ENCODE data around the gene UBE2D1.

The UBE2D1 gene

GRCh38 chr10:58334817-58335305, at the start of gene UBE2D1:
TSS of gene UBE2D1 (plus strand) at chr10:58335006. CDS start at chr10:58335202, 196 bp downstream.
- Mint-ChIP-seq H3K4me1 (peaks cover 24% of the 10 kb centered on the region), H3K4me3 (peak within 1 kb of the TSS; percentile 92), H3K36me3 (peaks cover 11% of the 10 kb centered on the region), H3K9me3 (no peaks in the 10 kb centered on the region), H3K27ac (peak within 1 kb of the TSS; percentile 92)
- peak; percentile 60 to 86 for DNase-seq (ENCODE audit: low spot score in 2 of 2)
- peak; percentile 96 for ATAC-seq

DNA sequence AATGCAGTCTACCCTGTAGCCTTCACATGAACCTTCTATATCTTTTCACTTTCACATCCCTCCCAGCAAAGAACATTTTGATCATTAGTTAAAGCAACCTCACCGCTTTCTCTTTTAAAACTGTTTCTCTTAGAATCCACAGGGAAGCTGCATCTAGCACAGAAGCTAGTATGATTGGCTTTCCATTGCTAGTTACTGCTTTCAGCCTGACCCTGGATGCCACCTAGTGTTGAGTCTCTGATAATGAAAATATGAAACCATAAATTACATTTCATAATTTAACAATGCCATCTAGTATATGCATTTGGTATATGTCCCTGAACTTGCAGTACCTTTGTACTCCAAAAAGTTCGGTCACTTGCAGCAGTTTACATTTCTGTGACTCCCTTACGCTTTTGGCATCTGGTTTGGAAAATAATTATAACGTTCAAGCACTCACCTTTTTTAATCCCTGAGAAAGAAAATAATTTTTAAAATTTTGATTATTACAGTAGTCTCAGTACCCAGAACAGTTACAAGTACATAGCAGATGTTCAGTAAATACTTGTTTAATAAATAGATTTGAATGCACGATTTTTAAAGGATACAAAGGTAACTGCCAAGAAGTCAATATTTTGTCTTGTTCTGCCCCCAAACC, 43.1 kb upstream of the UBE2D1 start:
- H3K9me3 Mint-ChIP-seq = no peaks in the 10 kb centered on the region
- no peaks in the 10 kb centered on the region for H3K4me1 Mint-ChIP-seq
- DNase-seq (ENCODE audit: low spot score in 2 of 2) = no peak
- H3K36me3 Mint-ChIP-seq = no peaks in the 10 kb centered on the region
- peak; percentile 56 for ATAC-seq
- H3K4me3 Mint-ChIP-seq = no peak overlapping the region
- no peak overlapping the region for H3K27ac Mint-ChIP-seq

DNA sequence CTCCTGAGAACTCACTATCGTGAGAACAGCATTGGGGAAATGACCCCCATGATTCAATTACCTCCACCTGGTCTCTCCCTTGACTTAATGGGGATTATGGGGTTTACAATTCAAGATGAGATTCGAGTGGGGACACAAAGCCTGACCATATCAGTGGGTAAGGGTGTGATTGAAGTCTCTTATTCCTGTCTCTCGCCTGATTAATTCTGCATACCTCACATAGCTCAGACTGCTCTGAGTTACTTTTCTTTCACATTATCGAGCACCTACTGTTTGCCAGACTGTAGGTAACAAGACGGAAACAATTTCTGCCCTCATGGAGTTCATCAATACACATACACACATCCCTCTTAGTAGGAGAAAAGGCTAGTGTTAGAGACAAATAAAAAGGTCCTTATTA, 40.8 kb upstream of the UBE2D1 start:
- Mint-ChIP-seq H3K36me3 (no peaks in the 10 kb centered on the region), H3K9me3 (no peaks in the 10 kb centered on the region), H3K4me1 (no peaks in the 10 kb centered on the region), H3K27ac (no peak overlapping the region), H3K4me3 (no peak overlapping the region)
- DNase-seq (ENCODE audit: low spot score in 2 of 2) = no peak
- ATAC-seq = no peak

DNA sequence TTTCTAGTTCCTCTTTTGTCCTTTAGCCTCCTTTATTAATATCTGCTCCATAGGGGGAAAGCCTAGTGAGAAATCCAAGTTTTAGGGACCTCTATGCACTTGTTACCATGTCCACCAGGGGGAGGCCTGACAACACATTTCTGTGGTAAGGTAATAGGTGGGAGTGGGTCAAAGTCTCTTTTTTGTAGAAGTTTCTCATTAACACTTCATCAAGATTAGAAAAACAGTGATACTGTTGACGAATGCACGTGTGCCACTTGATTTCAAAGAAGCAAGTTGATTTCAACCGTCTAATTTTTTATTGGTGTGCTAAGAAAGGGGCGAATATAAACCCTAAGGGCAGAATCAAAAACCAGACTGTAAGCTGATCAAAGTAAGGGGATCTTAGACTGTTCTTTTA, 35.2 kb upstream of the UBE2D1 start:
- no peaks in the 10 kb centered on the region for H3K9me3 Mint-ChIP-seq

DNA sequence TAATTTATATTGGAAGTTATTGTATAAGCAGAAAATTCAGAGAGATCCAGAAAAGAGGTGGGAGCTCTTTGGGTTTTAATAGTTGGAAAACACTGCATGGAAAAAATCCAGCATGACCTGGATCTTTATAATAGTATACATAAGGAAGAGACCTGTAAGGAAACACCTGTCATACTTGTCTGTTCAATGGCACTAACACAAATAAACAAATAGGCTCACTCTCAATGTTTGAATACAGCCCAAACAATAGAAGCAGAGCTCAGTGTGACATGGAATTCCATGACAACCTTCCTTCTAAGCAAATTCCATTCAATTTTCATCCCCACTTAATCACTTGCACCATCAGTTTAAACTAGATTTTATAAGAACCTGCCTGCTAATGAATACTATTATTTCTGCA, 34.1 kb upstream of the UBE2D1 start:
- no peak overlapping the region for H3K4me3 Mint-ChIP-seq

More for the DNA sequence above, 35.2 kb upstream of the UBE2D1 start:
- Mint-ChIP-seq H3K36me3 (no peaks in the 10 kb centered on the region), H3K27ac (no peak overlapping the region), H3K4me1 (no peaks in the 10 kb centered on the region), H3K4me3 (no peak overlapping the region)
- DNase-seq (ENCODE audit: low spot score in 2 of 2) (peak; percentile 20 to 60), ATAC-seq (peak; percentile 75)

GRCh38 chr10:58302254-58302653, 32.6 kb upstream of the UBE2D1 start:
- no peak for ATAC-seq
- no peak overlapping the region for H3K27ac Mint-ChIP-seq

More for the DNA sequence above, 34.1 kb upstream of the UBE2D1 start:
- no peak for ATAC-seq
- DNase-seq (ENCODE audit: low spot score in 2 of 2) = no peak
- Mint-ChIP-seq H3K4me1 (no peaks in the 10 kb centered on the region), H3K36me3 (no peaks in the 10 kb centered on the region), H3K27ac (no peak overlapping the region), H3K9me3 (no peaks in the 10 kb centered on the region)

GRCh38 chr10:58304099-58304633, 30.6 kb upstream of the UBE2D1 start:
- ATAC-seq (no peak), DNase-seq (ENCODE audit: low spot score in 2 of 2) (no peak)
- Mint-ChIP-seq H3K4me3 (no peak overlapping the region), H3K4me1 (no peaks in the 10 kb centered on the region), H3K9me3 (no peaks in the 10 kb centered on the region), H3K27ac (no peak overlapping the region), H3K36me3 (no peaks in the 10 kb centered on the region)

More at GRCh38 chr10:58302254-58302653, 32.6 kb upstream of the UBE2D1 start:
- no peak for DNase-seq (ENCODE audit: low spot score in 2 of 2)
- no peaks in the 10 kb centered on the region for H3K4me1 Mint-ChIP-seq
- H3K9me3 Mint-ChIP-seq = no peaks in the 10 kb centered on the region
- H3K36me3 Mint-ChIP-seq = no peaks in the 10 kb centered on the region
- H3K4me3 Mint-ChIP-seq = no peak overlapping the region

- Mint-ChIP-seq H3K36me3 (no peaks in the 10 kb centered on the region), H3K4me1 (no peaks in the 10 kb centered on the region), H3K27ac (no peak overlapping the region), H3K4me3 (no peak overlapping the region), H3K9me3 (no peaks in the 10 kb centered on the region)
- DNase-seq (ENCODE audit: low spot score in 2 of 2) = no peak
- ATAC-seq = no peak
These were observed 29.0 kb upstream of the UBE2D1 start for GRCh38 chr10:58305821-58306220.

DNA sequence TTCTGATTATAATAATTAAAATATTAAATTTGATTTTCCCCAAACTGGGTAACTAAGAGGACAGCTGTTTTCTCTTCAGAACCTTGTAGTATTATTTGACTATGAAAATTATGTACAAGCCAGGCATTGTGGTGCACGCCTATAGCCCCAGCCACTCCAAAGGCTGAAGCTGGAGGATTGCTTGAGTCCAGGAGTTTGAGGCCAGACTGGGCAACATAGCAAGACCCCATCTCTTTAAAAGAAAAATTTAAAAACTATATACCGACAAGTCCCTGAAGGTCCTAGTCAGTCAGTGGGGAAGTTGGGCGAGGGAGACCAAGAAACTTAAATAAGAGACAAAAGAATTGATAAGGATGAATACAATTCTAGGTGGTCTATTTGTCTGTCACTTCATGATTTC, 27.1 kb upstream of the UBE2D1 start:
- Mint-ChIP-seq H3K36me3 (no peaks in the 10 kb centered on the region), H3K27ac (no peak overlapping the region), H3K4me3 (no peak overlapping the region), H3K9me3 (no peaks in the 10 kb centered on the region), H3K4me1 (no peaks in the 10 kb centered on the region)
- DNase-seq (ENCODE audit: low spot score in 2 of 2) (no peak), ATAC-seq (no peak)

- no peaks in the 10 kb centered on the region for H3K9me3 Mint-ChIP-seq
- no peak overlapping the region for H3K4me3 Mint-ChIP-seq
- H3K4me1 Mint-ChIP-seq = no peaks in the 10 kb centered on the region
- no peaks in the 10 kb centered on the region for H3K36me3 Mint-ChIP-seq
- DNase-seq (ENCODE audit: low spot score in 2 of 2) (no peak), ATAC-seq (no peak)
- H3K27ac Mint-ChIP-seq = no peak overlapping the region
These were observed 23.8 kb upstream of the UBE2D1 start for GRCh38 chr10:58311026-58311425.

GRCh38 chr10:58316874-58317273, 17.9 kb upstream of the UBE2D1 start:
- H3K4me3 Mint-ChIP-seq = no peak overlapping the region
- no peak for DNase-seq (ENCODE audit: low spot score in 2 of 2)
- ATAC-seq = no peak
- H3K4me1 Mint-ChIP-seq = no peaks in the 10 kb centered on the region
- no peak overlapping the region for H3K27ac Mint-ChIP-seq
- no peaks in the 10 kb centered on the region for H3K9me3 Mint-ChIP-seq
- H3K36me3 Mint-ChIP-seq = no peaks in the 10 kb centered on the region

- H3K27ac Mint-ChIP-seq = no peak overlapping the region
These were observed 16.5 kb upstream of the UBE2D1 start for GRCh38 chr10:58318346-58318745.

DNA sequence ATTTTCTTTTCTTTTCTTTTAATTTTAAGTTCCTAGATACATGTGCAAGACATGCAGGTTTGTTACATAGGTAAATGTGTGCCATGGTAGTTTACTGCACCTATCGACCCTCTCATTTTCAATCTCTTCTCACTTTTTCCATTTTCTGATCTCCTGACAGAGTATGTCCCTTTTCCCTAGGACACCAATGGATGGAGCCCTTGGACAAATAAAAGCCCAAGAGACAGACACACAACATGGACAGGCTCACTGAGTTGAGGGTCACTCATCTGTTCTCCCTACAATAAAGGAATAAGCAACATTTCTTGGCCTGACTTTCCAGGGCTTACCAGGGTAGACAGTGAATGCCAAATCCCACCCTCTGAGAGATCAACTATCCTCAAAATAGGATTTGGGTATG, 15.2 kb upstream of the UBE2D1 start:
- no peak overlapping the region for H3K4me3 Mint-ChIP-seq
- no peak for ATAC-seq
- H3K4me1 Mint-ChIP-seq = peaks cover 10% of the 10 kb centered on the region
- no peak for DNase-seq (ENCODE audit: low spot score in 2 of 2)
- no peaks in the 10 kb centered on the region for H3K36me3 Mint-ChIP-seq
- H3K27ac Mint-ChIP-seq = no peak overlapping the region
- no peaks in the 10 kb centered on the region for H3K9me3 Mint-ChIP-seq

More at GRCh38 chr10:58318346-58318745, 16.5 kb upstream of the UBE2D1 start:
- Mint-ChIP-seq H3K4me3 (no peak overlapping the region), H3K9me3 (no peaks in the 10 kb centered on the region), H3K4me1 (peaks cover 10% of the 10 kb centered on the region), H3K36me3 (no peaks in the 10 kb centered on the region)
- no peak for DNase-seq (ENCODE audit: low spot score in 2 of 2)
- ATAC-seq = no peak

DNA sequence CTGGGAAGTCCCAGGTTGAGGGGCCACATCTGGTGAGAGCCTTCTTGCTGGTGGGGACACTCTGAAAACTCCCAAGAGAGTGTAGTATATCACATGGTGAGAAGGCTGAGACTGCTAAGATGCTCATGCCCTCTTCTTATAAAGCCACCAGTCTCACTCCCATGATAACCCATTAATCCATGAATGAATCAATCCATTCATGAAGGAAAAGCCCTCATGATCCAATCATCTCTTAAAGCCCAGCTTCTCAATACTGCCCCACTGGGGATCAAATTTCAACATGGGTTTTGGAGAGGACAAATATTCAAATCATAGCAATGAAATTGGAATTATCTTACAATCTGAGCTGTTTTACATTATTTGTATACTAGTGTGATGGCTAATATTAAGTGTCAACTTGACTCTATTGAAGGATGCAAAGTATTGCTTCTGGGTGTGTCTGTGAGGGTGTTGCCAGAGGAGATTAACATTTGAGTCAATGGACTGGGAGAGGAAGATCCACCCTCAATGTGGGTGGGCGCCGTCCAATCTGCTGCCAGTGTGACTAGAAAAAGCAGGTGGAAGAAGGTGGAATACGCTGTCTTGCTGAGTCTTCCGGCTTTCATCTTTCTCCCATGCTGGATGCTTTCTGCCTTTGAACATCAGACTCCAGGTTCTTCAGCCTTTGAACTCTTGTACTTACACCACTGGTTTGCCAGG, 14.3 kb upstream of the UBE2D1 start:
- Mint-ChIP-seq H3K4me3 (no peak overlapping the region), H3K36me3 (no peaks in the 10 kb centered on the region), H3K4me1 (peaks cover 10% of the 10 kb centered on the region), H3K9me3 (no peaks in the 10 kb centered on the region), H3K27ac (no peak overlapping the region)
- no peak for ATAC-seq
- DNase-seq (ENCODE audit: low spot score in 2 of 2) = no peak

DNA sequence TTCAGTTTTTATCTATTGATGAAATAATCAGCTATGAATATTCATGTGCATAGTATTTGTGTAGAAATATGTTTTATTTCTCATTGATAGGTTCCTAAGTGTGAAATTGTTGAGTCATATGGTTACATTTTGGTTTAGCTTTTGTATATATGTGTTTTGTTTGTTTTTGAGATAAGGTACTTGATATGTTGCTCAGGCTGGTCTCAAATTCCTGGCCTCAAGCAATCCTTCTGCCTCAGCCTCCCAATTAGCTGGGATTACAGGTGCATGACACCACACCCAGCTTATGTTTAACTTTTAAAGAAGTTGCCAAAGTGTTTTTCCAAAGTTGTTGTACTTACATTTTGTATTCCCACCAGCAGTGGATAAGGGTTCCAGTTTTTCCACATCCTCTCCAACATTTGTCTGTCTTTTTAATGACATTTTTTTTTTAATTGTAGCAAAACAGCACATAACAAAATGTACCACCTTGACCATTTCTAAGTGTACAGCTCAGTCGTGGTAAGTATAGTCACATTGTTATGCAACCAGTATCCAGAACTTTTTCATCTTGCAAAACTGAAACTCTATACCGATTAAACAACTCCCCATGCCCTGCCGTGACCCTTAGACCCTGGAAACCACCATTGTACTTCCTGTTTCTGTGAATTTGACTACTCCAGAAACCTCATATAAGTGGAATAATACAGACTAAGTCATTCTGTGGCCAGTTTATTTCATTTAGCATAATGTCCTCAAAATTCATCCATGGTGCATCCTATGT, 12.6 kb upstream of the UBE2D1 start:
- Mint-ChIP-seq H3K9me3 (no peaks in the 10 kb centered on the region), H3K4me1 (peaks cover 10% of the 10 kb centered on the region), H3K36me3 (no peaks in the 10 kb centered on the region), H3K4me3 (no peak overlapping the region), H3K27ac (no peak overlapping the region)
- ATAC-seq (peak; percentile 55), DNase-seq (ENCODE audit: low spot score in 2 of 2) (no peak)

All from stimulated activated effector memory CD8-positive, alpha-beta T cell treated with anti-CD3 and anti-CD28 coated beads, Interleukin-12 subunit alpha, Interleukin-12 subunit beta, amount 100 ng/mL, for 72 hours (primary cell).